Measurements from ENCODE around the gene EDAR.

The EDAR gene

GRCh38 chr2:108967757-108968156, 21.3 kb downstream of the EDAR start:
- no peak for DNase-seq (ENCODE audit: low read depth)

GRCh38 chr2:108965540-108966289, 23.3 kb downstream of the EDAR start:
- DNase-seq (ENCODE audit: low read depth): no peak

GRCh38 chr2:108963057-108963456, 26.0 kb downstream of the EDAR start:
- no peak for DNase-seq (ENCODE audit: low read depth)

- no peak for DNase-seq (ENCODE audit: low read depth)
Observed at GRCh38 chr2:108961796-108962195, 27.2 kb downstream of the EDAR start.

GRCh38 chr2:108960006-108960405, 29.0 kb downstream of the EDAR start:
- no peak for DNase-seq (ENCODE audit: low read depth)

GRCh38 chr2:108959401-108959800, 29.6 kb downstream of the EDAR start:
- DNase-seq (ENCODE audit: low read depth): no peak

- DNase-seq (ENCODE audit: low read depth): no peak
Observed at GRCh38 chr2:108958632-108959341, 30.2 kb downstream of the EDAR start.

- no peak for DNase-seq (ENCODE audit: low read depth)
Observed at GRCh38 chr2:108958002-108958401, 31.0 kb downstream of the EDAR start.

GRCh38 chr2:108956375-108956774, 32.6 kb downstream of the EDAR start:
- no peak for DNase-seq (ENCODE audit: low read depth)

GRCh38 chr2:108950369-108951135, 38.5 kb downstream of the EDAR start:
- DNase-seq (ENCODE audit: low read depth): no peak

GRCh38 chr2:108949316-108950239, 39.4 kb downstream of the EDAR start:
- no peak for DNase-seq (ENCODE audit: low read depth)

GRCh38 chr2:108947271-108947907, 41.6 kb downstream of the EDAR start:
- DNase-seq (ENCODE audit: low read depth): no peak

GRCh38 chr2:108946442-108946841, 42.6 kb downstream of the EDAR start:
- no peak for DNase-seq (ENCODE audit: low read depth)

- no peak for DNase-seq (ENCODE audit: low read depth)
Observed at GRCh38 chr2:108945969-108946368, 43.1 kb downstream of the EDAR start.

GRCh38 chr2:108944601-108945331, 44.3 kb downstream of the EDAR start:
- no peak for DNase-seq (ENCODE audit: low read depth)

- DNase-seq (ENCODE audit: low read depth): no peak
Observed at GRCh38 chr2:108943751-108944150, 45.3 kb downstream of the EDAR start.

GRCh38 chr2:108942888-108943287, 46.1 kb downstream of the EDAR start:
- DNase-seq (ENCODE audit: low read depth): no peak

- no peak for DNase-seq (ENCODE audit: low read depth)
Observed at GRCh38 chr2:108942231-108942825, 46.7 kb downstream of the EDAR start.

- DNase-seq (ENCODE audit: low read depth): no peak
Observed at GRCh38 chr2:108941767-108942166, 47.3 kb downstream of the EDAR start.

GRCh38 chr2:108941161-108941665, 47.8 kb downstream of the EDAR start:
- no peak for DNase-seq (ENCODE audit: low read depth)

All from GM04503 (cell line).